BLaER1 treated with 17β-estradiol and CSF1 and Interleukin-3, amounts not matched to agents 10 nM and 100 nM (cell line): Measurements from ENCODE around the gene EHD1.

Source experiments
- H3K27ac ChIP-seq, 11 experiments: shearing (Covaris generic); formaldehyde crosslinking; 2 replicates each; pipeline ENCODE4 v1.8.1; 2022
- H3K27me3 ChIP-seq, 11 experiments: shearing (Covaris generic); formaldehyde crosslinking; 2 replicates each; pipeline ENCODE4 v1.8.1; 2022
- H3K36me3 ChIP-seq, 11 experiments: shearing (Covaris generic); formaldehyde crosslinking; 2 replicates each; pipeline ENCODE4 v1.8.1; 2022
- H3K4me1 ChIP-seq, 10 experiments: shearing (Covaris generic); formaldehyde crosslinking; 2 replicates each; pipeline ENCODE4 v1.8.1; 2022
- H3K4me2 ChIP-seq, 11 experiments: shearing (Covaris generic); formaldehyde crosslinking; 2 replicates each; pipeline ENCODE4 v1.8.1; 2022
- H3K4me3 ChIP-seq, 10 experiments: shearing (Covaris generic); formaldehyde crosslinking; 2 replicates each; pipeline ENCODE4 v1.8.1; 2022
- H3K9ac ChIP-seq, 11 experiments: shearing (Covaris generic); formaldehyde crosslinking; 2 replicates each; pipeline ENCODE4 v1.8.1; 2022
- H3K9me3 ChIP-seq, 11 experiments: shearing (Covaris generic); formaldehyde crosslinking; replicated peaks in 1 of 11; 2 replicates each; pipeline ENCODE4 v1.8.1; 2022
- H4K20me1 ChIP-seq, 11 experiments: shearing (Covaris generic); formaldehyde crosslinking; 2 replicates each; pipeline ENCODE4 v1.8.1; 2022
- Cebpa-rat ChIP-seq, 11 experiments: shearing (Covaris generic); IDR thresholded peaks; 2 replicates each; pipeline ENCODE4 v1.8.1; 2022

The EHD1 gene

GRCh38 chr11:64802370-64803157 is 75.9 kb downstream of the EHD1 start:
- peak overlapping the region; percentile 89 to 100 (median 97) for H3K4me2 ChIP-seq
- peaks cover 0 to 29% (median 0%) of the 10 kb centered on the region in 11 experiments; a peak in 5 of 22 replicates for H4K20me1 ChIP-seq
- H3K4me3 ChIP-seq, result peak overlapping the region; percentile 68 to 79 (median 72)
- peaks cover 51 to 78% (median 76%) of the 10 kb centered on the region in 10 experiments for H3K4me1 ChIP-seq
- peaks cover 30 to 69% (median 37%) of the 10 kb centered on the region in 11 experiments for H3K36me3 ChIP-seq
- H3K9ac ChIP-seq, result peak overlapping the region; percentile 73 to 83 (median 79)
- no peak for TF ChIP-seq Cebpa-rat (IDR thresholded peaks at IDR 0.05)
- no peaks in the 10 kb centered on the region for H3K27me3 ChIP-seq
- peak overlapping the region; percentile 60 to 88 (median 83); a peak in 21 of 22 replicates for H3K27ac ChIP-seq
- no peaks in the 10 kb centered on the region for H3K9me3 ChIP-seq
